Keratinocyte (primary cell): Measurements from ENCODE around the gene FNTB.

ENCODE experiments used
- EZH2 ChIP-seq: IDR thresholded peaks from one replicate; pipeline ENCODE4 v1.6.1; 2012; ENCODE audit warnings: inconsistent platforms, mild to moderate bottlenecking, low read length, moderate library complexity
- TF ChIP-seq, protein P1 (sequence below), 3 experiments: IDR thresholded peaks in 1 of 3; conservative IDR thresholded peaks in 1 of 3; optimal IDR thresholded peaks in 1 of 3; 2 replicates in 2 of 3; 3 replicates in 1 of 3; pipeline versions ENCODE3 to v1.5.1; 2011; ENCODE audit warnings: low read length in 3 of 3, mild to moderate bottlenecking in 3 of 3, moderate library complexity in 2 of 3, control low read depth in 1 of 3, inconsistent platforms in 1 of 3; ENCODE audit not compliant: insufficient read depth in 2 of 3; ENCODE audit errors: extremely low read depth in 1 of 3

DNA sequence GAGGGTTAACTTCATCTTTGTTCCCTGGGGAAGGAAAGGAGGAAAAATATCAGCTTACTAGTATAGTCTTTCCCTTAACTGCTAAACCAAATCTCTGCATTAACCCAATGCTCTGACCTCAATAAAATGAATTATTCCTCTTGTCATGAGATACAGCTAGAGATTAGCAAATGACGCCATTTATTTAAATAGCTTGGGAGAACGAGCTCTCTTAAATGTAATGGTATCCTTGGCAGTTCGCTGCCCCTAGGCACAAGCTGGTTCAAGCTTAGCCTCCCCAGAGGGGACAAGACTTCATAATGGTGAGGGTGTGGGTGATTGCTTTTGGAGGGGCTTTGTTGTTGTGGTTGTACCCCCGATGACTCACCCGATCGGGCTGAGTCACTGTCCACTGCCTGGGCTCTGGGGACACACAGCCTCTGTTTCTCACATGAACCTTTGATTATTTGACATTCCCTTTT, 19.6 kb downstream of the FNTB start:
- no peak for TF ChIP-seq EZH2
- TF ChIP-seq, protein P1, sequence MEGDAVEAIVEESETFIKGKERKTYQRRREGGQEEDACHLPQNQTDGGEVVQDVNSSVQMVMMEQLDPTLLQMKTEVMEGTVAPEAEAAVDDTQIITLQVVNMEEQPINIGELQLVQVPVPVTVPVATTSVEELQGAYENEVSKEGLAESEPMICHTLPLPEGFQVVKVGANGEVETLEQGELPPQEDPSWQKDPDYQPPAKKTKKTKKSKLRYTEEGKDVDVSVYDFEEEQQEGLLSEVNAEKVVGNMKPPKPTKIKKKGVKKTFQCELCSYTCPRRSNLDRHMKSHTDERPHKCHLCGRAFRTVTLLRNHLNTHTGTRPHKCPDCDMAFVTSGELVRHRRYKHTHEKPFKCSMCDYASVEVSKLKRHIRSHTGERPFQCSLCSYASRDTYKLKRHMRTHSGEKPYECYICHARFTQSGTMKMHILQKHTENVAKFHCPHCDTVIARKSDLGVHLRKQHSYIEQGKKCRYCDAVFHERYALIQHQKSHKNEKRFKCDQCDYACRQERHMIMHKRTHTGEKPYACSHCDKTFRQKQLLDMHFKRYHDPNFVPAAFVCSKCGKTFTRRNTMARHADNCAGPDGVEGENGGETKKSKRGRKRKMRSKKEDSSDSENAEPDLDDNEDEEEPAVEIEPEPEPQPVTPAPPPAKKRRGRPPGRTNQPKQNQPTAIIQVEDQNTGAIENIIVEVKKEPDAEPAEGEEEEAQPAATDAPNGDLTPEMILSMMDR (optimal IDR thresholded peaks at IDR 0.05 in 1 of 3, IDR thresholded peaks at IDR 0.05 in 1 of 3, conservative IDR thresholded peaks at IDR 0.05 in 1 of 3; ENCODE audit: extremely low read depth in 1 of 3, insufficient read depth in 2 of 3, low read length in 3 of 3): no peak
